ENCODE results near the gene PITRM1. TPM values are rescaled to one million over a fixed set of nuclear protein-coding genes. Genes with fewer than 3 reads are reported as not detected.

Gene PITRM1
- total RNA-seq, 2 experiments from 2014 or later, result 127 to 128 TPM

DNA sequence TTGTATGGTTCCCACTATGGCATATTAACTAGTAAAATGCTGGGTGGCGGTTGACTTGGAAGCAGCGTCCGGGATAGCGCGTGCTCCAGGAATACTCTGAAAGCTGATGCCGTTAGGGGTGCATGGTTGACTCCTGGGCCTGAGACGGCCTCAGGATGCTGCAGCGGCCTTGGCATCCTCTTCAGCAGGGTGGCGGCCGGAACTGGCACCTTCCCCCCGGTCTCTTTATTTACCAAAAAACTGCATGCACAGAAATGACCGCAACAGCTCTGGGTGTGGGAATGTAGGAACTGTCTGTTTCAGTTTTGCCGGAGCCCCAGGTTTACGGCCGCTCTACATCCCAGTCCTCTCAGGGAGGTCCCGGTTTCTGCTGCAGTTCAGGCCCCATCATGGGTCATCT is 76.4 kb downstream of the PITRM1 start:
- POLR2A ChIA-PET, result interaction anchor here (0.7 to 1.8 kb wide), 3 partner anchors 26 to 146 kb away, joined by 4 to 8 read pairs (median 8); partner anchors contain the start of gene PITRM1

DNA sequence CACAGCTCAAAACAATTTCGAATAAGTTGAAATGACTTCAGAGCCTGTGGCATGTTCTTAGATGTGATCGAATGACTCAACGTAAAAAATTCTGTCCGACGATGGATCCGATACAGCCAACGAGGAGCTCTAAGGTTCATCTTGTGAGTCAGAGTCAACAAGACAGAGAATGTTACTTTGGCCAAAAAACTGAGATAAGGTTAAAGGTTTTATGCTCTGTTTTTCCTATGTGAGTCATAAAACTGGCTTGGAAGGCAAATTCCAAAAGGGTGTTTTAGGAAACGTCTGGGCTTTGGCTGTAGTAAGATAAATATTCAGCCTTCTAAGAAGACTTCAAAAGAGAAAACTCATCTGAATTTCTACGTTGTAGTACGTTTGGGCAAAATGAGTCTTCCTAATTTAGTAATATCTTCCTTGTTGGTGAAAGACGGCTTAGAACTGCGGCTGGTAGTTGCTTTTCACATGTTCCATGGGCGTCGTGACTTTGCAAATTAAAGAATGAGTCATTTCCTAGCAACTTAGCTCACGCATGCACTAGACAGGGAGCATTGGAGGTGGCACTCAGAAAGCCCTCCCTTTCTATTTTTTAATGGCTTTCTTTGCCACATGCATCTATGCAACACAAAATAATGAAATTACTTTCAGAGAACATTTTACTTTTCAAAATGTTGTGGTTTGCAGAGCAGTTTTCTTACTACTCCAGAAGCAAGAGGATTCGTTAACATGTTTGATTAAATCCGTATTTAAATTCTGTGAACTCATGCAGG is 77.0 kb downstream of the PITRM1 start:
- POLR2A ChIA-PET, result interaction anchor here (0.5 to 1.8 kb wide), 5 partner anchors 24 to 1023 kb away, joined by 3 to 8 read pairs (median 5); partner anchors contain the start of gene PITRM1
- CTCF ChIA-PET, result interaction anchor here (1.1 to 2.0 kb wide), 3 partner anchors 15 to 26 kb away, joined by 3 to 7 read pairs (median 3); no protein-coding TSS in a partner anchor

More for the DNA sequence above, 76.4 kb downstream of the PITRM1 start:
- CTCF ChIA-PET, result interaction anchor here (1.1 to 2.0 kb wide), 3 partner anchors 15 to 27 kb away, joined by 3 to 7 read pairs (median 3); no protein-coding TSS in a partner anchor

DNA sequence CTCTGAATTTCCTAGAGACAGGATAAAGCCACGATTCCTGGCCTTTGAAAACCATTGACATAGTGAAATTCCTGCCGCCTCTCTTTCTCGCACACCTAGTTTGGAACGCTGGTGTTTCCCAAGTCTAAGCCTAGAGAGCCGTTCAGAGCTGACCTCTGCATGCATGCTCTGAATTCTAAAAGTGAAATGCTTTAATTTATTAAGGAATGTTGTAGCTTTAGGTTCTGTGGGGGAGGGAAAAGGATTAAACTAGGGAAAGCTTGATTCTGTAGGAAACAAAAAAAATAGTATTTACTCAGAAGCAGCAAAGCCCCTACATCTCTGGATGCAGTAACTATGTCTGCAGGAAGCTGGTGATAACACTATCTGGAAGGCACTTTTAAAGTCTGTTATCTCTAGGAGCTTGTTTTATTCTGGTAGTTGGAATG is 78.0 kb downstream of the PITRM1 start:
- CTCF ChIA-PET, result interaction anchor here (1.3 to 2.0 kb wide), 2 partner anchors 23 to 26 kb away, joined by 3 to 7 read pairs; no protein-coding TSS in a partner anchor
- POLR2A ChIA-PET, result interaction anchor here (0.6 to 1.8 kb wide), 4 partner anchors 18 to 78 kb away, joined by 3 to 8 read pairs (median 6); partner anchors contain the start of gene PITRM1

DNA sequence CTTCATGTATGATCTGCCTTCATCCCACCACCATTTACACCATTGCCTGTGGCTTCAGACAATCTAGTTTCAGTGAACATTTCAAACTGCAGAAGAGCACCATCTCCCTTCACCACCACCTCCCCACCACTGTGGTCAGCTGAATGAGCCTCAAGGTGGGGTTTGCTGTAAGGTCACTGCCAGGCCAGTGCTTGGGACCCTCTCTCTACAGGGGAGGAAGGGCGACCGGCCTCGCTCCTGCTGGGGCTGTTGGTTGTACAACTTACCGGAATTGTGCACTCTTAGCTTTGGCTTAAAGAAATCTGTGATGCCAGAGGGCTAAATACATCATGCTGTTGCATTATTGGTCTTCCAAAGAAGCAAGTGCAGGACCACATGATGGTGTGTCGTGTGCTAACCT is 78.6 kb downstream of the PITRM1 start:
- CTCF ChIA-PET, result no interaction called here
- POLR2A ChIA-PET, result no interaction called here

DNA sequence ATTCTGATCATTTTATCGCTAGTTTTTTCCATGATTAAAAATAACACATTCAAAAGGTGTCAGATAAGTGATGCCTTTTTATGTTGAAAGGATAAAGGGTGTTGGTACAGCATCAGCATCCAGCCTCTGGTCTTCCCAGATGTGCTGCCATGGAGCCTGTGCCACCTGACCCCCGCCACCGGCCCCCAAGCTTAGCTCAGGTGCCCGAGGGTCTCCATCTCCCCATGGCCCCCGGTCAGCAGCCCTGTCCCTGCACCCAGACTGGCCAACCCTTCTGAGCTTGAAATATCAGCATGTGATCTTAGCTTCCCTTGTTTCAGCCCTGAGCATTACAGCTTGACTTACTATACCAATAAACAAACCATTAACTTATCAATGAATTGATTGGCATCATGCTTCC is 80.7 kb downstream of the PITRM1 start:
- CTCF ChIA-PET, result interaction anchor here (1.3 kb wide), 1 partner anchor 22 kb away, joined by 4 read pairs; no protein-coding TSS in a partner anchor
- POLR2A ChIA-PET, result interaction anchor here (0.6 to 1.9 kb wide), 5 partner anchors 18 to 80 kb away, joined by 3 to 17 read pairs (median 4); partner anchors contain the start of gene PITRM1

DNA sequence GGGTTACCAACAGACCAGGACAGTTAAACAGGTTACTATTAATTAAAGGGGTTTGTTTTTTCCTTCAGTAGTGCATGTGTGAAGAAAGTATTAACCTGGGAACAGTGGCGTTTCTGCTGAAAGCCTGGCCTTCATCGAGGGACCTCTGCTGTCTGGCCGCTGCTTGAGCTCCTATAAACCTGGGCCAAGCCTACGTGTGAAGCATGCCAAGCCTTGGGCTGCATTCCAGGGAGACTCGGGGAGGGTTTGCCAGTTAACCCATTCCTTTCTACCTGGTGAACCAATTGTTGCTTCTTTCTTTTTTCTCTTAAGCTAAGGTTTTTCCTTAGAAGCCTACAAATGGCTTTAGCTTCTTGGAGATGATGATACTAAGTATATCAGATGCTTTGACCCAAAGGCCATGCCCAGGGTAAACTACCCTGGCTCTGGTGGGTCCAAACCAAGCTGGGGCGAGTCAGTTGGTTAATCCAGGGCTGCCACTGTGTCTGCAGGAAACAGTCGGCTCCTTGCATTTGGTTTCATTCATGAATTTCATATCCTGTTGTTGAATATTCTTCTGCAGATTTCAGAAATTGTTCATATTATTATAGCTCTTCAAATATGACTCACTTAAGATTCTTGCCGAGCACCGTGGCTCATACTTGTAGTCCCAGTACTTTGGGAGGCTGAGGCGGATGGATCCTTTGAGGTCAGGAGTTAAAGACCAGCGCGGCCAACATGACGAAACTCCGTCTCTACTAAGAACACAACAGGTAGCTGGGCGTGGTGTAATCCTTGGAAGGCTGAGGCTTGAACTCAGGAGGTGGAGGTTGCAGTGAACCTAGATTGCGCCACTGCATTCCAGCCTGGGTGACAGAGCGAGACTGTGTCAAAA is 81.4 kb downstream of the PITRM1 start:
- ChIA-PET POLR2A (interaction anchor here (0.6 to 1.9 kb wide), 5 partner anchors 17 to 81 kb away, joined by 3 to 17 read pairs (median 4); partner anchors contain the start of gene PITRM1), CTCF (interaction anchor here (0.5 to 1.3 kb wide), 3 partner anchors 20 to 71 kb away, joined by 4 to 6 read pairs (median 4); no protein-coding TSS in a partner anchor)

DNA sequence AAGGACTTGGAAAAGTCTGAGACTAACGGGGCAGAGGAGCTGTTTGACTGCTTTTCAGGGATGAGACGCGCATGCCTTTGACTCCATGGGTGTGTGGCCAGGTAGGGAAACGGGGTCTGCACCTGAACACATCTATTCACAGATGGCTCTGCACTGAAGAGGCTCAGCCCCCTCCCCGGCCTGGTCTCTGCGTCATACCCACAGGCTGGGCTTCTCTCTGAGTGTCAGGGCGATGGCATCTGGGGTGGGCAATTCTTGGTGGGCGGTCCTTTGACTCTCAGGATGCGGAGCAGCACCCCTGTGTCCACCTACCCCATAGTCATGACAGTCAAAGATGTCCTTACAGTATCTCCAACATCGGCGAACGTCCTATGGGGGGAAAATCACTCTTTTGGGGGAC is 82.2 kb downstream of the PITRM1 start:
- ChIA-PET POLR2A (interaction anchor here (1.8 to 1.9 kb wide), 2 partner anchors 20 to 24 kb away, joined by 4 to 17 read pairs; no protein-coding TSS in a partner anchor), CTCF (interaction anchor here (0.5 to 0.6 kb wide), 2 partner anchors 19 to 72 kb away, joined by 4 to 6 read pairs; no protein-coding TSS in a partner anchor)

Other genes with a start within 250 kb of the PITRM1 start
- gene PFKP, start 105.2 kb downstream of the PITRM1 start, total RNA-seq, result 100 to 1,000 TPM; 277 to 287 TPM